ENCODE results near the gene KCNN3.

KCNN3 gene

DNA sequence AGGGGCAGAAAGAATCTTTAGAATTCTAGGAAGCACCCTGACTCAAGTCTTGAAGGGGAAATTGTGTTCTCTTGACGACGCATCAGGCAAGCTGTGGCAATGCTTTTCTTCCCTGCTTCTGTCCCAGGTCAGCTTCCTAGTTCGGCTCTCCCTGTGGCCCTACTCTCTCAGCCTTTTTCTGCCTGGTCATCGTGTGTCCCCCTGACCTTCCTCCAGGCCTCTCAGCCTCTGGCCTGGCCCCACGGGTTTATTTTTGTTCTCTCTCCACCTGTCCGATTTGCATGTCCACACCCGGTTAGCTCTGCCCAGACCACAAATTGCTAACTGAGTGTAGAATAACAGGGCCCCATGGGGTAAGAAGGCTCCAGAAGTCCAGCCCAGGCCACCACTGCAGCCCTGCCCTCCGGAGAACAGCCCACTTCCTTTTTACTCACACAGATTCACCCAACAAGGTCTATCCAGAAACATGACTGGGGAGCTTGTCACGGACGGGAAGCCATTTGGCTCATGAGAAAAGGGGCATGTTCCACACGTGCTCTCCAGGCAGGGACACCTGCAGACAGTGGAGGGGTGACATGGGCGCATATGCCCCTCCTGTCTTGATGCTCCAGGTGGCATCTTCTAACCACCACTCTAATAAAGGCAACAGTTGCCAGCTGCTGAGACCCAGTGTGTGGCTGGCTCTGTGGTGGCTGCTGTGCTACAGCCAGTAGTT is 9.8 kb downstream of the KCNN3 start:
- DNase-seq, result peak; percentile 56

DNA sequence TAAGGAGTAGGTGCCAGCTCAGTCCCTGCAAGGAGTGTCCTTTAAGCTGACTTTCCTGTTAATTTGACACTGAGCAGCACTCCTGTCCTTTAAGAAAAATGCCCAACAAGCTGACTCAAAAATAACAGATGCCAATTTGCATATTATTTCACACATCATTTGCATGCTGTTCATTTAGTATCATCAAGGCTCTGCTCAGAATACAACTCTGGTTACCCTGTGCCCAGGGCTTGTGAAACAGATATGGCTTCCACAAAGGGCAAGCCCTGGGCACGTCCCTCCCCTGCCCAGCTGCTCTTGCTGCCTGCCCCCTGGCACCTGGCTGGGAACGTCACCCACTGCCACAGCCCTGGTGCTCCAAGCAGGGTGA is 10.3 kb downstream of the KCNN3 start:
- DNase-seq, result no peak

DNA sequence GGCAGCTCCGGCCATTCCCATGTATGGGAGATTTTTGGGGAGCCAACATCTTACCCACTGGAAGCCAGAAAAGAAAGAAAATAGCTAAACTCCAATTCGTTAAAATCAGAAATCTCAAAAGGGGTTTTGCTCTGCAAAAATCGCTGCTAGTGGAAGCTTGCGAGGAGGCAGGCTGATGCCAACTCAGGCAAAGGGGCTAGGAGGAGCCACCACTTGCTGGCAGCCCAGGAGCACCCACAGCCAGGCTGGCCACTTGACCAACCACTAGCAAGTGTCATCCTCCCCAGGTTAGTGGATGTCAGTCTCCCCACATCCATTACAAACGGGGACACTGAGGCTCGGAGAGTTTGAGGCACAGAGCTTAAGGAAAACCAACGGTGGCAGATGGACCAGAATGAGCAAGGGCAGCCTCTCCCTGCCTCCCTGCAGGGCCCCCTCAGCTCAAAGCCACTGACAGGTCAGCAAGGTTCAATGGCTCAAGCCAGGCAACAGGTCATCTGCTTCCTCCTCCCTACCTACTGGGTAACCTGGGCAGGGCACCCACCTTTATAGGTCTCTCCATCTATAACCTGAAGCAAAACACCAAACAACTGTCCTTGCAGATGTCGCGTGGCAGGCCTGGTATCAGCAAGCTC is 10.8 kb downstream of the KCNN3 start:
- no peak for DNase-seq

DNA sequence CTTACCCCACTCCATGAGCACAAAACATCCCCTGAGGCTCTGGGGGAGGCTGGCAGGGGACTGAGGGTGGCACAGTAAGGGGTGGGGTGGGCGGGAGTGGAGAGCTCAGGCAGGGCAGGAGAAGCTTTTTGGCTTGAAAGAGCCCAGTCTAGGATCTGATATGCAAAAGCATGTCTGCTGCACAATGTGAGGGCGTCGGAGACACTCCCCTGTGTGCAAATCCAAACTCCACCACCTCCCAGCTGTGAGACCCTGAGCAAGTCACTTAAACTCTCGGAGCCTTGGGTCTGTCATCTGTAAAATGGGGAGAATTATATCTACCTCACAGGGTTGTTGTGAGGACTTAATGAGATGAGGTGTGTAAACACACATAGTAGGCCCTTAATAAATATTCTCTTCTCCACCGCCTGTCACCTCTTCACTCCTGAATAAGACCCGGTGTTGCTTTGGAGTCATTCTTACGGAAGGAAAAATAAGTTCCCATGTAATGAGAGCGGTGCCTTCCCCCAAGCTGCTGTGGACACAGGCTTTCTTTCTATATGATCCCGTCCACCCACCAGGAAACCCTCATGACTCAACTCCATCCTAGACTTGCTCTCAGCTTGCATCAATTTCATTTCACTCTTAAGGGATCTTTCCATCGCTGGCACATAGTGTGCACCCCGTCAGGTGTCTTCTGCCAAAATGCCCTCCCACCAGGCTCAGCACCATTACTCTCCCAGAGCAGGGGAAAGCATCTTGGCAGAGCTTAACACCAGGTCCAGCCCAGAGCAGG is 12.5 kb downstream of the KCNN3 start:
- no peak for DNase-seq

DNA sequence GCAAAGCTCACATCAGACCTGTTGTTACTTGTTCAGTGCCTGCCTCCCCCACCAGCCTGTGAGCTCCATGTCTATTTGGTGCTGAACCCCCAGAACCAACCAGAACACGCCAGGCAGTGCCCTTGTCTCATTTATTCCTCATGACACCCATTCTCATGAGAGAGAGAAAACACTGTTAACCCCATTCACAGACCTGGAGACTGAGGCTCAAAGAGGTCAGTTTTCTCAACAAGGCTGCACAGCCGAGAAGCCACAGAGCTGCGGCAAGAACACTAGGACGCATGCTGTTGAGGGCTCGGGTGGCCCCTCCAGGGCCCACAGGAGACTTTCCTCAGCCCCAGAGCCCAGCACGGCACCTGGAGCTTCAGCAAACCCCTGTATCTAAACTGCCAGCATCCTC is 13.1 kb downstream of the KCNN3 start:
- no peak for DNase-seq

DNA sequence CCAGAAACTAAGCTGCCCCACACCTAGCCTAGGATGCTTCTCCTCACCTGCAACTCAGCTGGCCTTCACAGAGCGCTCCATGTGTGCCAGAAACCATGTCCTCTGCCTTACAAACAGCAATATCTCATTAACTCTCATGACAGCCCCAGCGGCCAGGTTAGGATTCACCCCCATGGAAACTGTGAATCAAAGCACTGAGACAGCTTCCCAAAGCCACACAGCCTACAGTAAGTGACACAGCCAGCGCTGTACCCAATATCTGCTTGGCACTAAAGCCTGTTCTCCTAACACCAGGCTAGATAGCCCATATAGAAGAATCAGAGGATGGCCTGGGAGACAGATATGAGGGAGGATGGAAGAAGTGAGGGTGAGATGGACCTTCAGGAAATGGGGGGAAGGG is 13.5 kb downstream of the KCNN3 start:
- no peak for DNase-seq

DNA sequence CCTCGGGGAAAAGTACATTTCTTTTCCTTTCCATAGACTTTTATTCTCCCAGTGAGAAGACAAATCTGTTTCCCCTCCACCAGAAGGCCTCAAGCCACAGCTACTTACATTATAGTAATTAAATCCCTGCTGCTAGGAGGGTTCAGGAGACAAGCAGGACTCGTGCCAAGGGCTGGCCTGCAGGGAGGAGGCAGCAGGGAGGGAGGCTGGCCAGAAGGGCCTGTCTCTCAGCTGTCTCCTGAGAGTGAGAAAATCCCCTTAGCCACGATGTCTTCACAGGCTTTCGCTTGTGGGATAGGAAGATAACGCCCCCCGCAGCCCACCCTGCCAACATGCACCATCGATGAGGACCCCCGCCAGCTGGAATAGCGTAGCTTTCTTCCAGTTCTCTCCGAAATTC is 14.0 kb downstream of the KCNN3 start:
- peak; percentile 78 for DNase-seq

DNA sequence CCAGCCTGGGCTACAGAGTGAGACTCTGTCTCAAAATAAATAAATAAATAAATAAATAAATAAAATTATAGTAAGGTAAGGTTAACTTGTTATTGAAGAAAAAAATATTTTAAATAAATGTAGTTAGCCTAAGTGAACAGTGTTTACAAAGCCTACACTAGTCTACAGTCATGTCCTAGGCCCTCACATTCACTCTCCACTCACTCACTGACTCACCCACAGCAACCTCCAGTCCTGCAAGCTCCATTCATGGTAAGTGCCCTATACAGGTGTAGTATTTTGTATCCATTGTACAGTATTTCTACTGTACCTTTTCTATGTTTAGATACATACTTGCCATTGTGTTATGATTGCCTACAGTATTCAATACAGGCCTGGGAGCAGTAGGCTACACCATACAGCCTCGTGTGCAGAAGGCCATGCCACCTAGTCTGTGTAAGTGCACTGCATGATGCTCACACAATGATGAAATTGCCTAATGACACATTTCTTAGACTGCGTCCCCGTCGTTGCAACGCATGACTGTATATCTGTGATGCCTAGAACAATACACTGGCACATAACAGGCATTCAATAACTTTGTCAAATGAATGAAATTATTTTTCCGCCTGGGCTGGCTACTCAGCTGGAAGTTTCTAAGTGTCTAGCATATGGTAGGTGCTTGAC is 14.8 kb downstream of the KCNN3 start:
- DNase-seq, result no peak

DNA sequence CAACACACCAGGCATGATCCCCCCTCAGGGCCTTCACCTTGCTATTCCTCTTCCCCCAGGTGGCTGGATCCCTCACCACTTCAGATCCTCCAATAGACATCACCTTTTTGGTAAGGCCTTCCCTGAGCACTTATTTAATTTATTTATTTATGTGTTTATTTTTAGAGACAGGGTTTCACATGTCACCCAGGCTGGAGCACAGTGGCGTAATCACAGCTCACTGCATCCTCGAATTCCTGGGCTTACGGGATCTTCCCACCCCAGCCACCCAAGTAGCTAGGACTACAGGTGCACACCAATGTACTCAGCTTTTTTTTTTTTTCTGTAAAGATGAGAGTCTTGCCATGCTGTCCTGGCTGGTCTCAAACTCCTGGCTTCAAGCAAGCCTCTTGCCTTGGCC is 17.2 kb downstream of the KCNN3 start:
- DNase-seq, result no peak

DNA sequence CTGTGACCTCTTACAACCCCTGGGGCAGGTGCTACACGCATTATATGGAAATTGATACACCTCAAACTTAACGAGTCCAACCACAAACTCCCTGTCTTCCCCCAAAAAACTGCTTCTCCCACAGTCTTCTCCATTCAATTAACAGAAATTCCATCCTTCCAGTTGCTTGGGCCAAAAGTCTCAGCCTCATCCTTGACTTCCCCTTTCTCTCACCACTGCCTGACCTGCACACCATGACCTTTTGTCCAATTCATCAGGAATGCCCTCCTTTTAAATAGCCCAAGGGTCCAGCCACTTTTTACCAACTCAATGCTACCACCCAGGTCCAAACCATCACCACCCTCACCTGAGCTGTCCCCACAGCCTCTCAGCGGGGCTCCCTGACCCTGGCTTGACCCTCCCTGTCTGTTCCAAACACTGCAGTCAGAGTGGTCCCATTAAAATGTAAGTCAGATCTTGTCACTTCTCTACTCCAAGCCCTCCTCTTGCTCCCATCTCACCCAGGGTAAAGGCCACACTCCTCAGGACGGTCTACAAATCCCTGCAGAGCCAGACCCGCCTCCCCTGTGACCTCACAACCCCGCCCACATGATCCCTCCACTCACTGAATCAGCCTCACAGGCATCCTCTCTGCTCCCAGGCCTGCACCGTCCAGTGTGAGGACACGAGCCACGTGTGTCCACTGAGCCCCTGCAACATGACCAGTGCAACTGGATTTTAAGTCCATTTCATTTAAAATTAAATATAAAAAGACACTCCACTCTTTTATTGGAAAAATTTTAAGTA is 18.5 kb downstream of the KCNN3 start:
- DNase-seq, result no peak

DNA sequence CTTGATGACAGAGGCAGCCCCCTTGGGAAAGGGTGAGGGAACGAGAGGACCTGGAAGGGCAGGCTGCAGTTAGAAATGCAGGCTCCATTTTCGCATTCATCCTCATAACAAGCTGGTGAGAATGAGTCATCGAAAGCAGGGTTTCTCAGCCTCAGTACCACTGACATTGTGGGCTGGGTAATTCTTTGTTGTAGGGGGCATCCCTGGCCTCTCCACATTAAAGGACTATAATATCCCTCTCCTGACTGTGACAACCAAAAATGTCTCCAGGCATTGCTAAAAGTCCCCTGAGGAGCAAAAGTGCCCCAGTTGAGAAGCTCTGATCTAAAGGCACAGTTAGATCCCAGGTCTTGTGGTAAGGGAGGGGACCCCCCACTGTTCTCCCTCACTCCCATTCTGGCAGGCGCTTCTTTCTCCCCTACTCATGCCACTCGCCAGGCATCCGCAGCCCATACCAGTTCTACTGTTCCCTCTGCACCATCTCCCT is 20.4 kb downstream of the KCNN3 start:
- DNase-seq, result no peak

DNA sequence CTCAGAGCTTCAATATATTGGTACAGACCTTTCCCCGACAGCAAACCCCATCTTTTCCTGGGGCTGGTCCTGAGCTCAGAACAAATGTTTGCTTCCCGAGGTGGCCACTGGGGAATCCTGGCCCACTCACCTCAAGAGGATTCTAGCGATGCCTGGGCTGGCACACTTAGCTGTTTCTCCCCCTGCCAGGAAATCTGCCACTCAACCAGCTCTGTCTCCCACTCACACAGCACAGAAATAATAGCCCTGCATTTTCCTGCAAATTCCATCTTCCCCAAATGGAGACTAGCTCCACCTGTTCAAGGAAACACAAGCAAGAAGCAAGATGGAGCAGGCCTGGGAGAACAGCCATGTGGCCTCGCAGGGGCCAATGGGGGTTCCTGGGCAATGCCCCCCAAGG is 21.1 kb downstream of the KCNN3 start:
- no peak for DNase-seq

DNA sequence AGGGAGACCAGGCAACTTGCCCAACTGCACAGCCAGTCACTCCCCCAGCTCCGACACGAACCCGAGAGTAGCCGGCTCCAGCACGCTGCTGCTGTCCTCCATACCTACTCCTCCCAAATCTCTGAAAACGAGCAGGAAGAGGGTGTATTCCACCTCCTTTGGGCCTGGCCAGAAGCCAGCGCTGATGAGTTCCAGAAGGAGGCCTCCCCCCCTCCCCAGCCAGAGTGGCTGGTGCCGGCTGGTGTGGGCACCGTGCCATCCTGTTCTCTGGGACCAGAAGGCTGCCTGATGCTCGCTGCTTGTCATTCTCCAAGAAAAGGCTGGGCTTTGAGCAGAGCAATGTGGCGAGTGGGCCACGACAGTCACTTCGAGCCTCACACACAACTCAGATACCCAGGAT is 22.2 kb downstream of the KCNN3 start:
- peak; percentile 77 for DNase-seq

DNA sequence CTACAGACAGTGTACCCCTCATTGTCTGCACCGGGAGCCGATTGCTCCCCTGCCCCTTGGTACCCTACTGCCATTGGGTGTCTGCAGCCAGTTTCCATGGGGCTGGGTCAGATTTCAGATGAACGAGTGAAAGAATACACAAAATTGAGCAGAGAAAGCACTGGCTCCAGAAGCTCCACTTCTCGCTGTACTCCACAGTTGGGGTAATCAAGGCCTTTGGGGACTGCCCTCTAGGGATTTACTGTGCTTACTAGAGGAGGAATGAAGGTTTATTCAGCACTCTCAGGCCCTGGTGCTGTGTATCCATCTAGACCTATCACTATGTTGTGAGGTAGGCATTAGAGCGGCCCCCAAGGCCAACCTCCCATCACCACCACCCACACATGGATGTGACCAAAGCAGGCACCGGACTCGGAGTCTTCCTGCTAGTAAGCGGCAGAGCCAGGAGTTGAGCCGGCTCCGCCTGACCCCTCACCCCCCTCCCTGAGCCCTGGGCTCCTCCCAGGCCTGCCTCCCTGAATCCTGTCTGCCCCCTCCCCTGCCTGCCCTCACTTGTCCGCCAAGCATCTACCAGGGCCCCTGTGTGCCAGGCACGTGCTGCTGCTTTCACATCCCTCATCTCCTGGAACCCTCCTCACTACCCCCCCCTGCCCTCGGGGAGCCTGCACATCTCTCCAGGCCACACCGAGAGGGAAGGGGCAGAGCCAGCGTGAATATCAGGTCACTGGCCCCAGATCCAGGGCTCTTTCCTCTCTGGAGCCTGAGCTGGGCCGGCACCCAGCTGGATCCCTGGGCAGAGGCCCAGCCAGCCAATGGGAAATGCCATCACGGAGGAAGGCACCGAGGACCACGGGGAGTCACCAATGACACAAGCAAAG is 23.3 kb downstream of the KCNN3 start:
- no peak for DNase-seq

DNA sequence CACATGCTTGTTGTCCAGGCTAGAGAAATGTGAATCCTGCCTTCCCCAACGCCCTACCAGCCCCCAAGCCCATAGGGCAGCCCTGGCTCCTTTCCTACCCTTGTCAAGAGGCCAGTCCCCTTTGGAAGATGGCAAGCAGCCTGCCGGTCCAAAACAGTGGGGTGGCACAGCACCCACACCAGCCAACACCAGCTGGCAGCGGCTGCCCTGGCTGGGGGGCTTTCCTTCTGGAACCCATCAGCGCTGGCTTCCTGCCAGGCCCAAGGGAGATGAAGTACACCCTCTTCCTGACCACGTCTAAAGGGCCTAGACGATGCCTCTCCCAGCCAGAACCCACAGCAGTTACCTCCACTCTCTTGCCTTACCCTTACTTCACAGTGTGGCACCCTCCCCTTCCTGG is 24.2 kb downstream of the KCNN3 start:
- no peak for DNase-seq

DNA sequence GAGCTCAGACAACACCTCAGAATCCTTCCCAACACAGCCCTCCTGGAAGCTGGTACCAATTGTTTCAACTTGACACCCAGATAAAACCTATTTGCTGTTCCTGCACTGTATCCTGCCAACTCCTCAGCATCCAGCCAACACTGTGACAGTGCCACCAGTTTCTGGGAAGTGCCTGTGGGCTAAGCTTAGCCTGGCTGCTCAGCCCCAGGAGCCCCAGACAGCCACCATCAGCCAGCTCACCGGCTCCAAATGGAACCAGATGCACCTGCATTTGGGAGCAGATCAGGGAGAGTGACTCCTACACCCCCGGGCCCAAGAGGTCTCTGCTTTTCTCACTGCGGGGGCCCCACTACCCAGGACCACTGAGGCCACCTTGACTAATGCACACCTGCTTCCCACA is 24.9 kb downstream of the KCNN3 start:
- DNase-seq, result no peak

DNA sequence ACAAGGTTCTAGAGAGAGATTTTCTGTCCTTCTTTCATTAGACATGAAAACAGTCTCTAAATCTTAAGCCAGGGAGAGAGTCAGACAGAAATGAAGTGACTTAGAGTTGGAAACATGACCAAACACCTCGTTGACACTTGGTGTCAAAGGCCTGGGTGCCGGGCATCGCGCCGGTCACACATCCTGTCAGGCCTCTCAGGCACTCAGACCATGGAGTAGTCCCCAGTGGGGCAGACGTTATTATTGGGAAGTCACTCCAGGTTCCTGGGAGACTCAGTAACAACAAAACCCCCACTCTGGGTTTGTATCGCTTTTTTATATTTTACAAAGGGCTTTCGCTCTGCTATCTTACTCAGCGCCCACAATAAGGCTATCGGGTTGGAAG is 25.8 kb downstream of the KCNN3 start:
- DNase-seq, result no peak

DNA sequence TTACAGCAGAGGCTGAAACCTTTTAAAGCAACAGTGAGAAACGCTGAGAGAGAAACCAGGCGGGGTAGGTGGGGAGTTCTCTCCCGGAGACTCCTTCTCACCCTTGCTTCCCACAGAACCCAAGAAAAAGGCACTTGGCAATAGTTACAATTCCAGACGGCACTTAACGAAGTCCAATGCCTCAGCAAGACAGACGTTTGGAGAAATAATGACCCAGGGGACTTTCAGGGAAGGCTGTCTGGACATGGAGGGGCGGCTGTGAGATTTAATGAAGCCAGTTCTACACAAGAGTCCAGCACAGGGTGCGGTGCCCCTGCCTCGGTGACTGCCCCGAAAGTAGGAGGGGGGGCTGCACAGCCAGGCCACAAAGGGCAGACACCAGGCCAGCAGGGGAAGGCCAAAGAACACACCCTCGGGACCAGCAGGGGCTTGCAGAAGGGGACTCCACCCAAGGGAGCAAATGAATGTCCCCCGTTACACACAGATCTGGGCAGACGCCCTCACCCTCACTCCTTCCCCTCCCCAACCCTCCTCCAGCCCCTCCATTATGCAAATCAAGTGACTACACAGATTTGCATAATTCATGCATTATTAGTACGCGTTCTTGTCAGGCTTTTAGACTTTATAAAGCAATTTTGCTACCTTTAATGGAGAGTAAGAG is 26.3 kb downstream of the KCNN3 start:
- DNase-seq, result no peak

DNA sequence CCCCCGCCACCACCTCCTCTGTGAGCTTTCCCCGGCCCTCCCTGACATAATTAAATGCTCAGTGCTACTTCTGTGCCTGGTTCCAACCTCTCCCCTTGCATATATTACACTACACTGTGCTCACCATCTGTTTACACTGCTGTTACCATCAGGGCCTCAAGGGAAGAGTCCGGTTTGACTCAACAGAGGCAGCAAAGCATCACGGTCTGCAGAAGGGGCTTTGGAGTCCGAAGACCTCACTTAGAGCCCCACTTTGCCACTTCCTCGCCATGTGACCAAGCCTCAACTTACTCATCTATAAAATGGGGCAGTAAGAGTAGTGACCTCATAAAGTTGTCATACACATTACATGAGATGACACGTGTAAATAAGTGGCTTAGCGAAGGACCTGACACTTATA is 27.4 kb downstream of the KCNN3 start:
- no peak for DNase-seq

DNA sequence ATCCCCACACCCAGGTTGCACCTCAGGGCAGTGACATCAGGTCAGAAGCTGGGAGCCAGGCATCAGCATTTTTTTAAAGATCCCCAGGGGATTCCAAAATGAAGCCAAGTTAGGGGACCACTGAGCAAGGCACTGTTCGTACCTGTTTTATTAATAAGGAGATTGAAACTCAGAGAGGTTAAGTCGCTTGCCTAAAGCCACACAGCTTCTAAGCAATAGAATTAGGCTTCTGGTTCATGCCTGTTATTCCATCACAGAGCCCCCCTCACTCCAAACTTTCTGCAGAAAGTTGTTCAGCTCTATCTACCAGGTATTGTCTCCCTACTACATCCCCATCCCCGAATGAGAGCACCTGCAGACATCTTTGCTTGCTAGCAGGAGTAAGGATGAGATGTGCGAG is 28.7 kb downstream of the KCNN3 start:
- DNase-seq, result no peak
